NCI-H1092 (cell line): ENCODE measurements around the gene CTBP2.

Experiments used
- DNase-seq: peaks from one replicate; lab custom pipeline; 2025; lab: John Stamatoyannopoulos, UW

Gene CTBP2

GRCh38 chr10:125106586-125106985 is 53.8 kb downstream of the CTBP2 start:
- no peak for DNase-seq

DNA sequence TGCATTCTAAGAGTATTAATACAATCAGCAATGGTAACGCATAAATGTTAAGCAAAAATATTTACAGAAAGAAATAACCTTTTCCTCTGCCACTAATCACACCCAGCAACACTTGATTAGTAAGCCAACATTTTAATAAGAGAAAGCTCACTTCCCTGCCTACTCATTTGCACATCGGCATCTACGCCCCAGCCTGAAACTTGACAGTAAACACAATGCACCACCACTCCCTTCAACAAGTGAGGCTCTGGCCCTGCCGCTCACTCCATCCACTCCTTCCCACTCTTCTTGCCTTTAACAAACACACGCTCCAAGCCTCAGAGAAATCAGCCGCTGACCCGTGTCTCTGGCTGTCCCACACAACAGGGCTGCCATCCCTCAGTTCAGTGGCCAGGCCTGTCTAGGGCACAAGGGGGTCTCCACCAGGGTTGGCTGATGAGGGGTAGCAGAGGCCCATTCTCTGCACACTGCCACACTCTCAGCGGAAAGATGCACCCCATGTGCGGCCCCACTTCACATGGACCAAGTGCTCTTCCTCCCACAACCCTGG is 54.6 kb downstream of the CTBP2 start:
- DNase-seq: no peak

- DNase-seq: no peak
Measured at GRCh38 chr10:125105155-125105554, 55.2 kb downstream of the CTBP2 start.

GRCh38 chr10:125104559-125104958 is 55.8 kb downstream of the CTBP2 start:
- no peak for DNase-seq

- DNase-seq: no peak
Measured at GRCh38 chr10:125103924-125104323, 56.4 kb downstream of the CTBP2 start.

- no peak for DNase-seq
Measured at GRCh38 chr10:125103466-125103865, 56.9 kb downstream of the CTBP2 start.

GRCh38 chr10:125102821-125103220 is 57.5 kb downstream of the CTBP2 start:
- no peak for DNase-seq

GRCh38 chr10:125102246-125102645 is 58.1 kb downstream of the CTBP2 start:
- no peak for DNase-seq

DNA sequence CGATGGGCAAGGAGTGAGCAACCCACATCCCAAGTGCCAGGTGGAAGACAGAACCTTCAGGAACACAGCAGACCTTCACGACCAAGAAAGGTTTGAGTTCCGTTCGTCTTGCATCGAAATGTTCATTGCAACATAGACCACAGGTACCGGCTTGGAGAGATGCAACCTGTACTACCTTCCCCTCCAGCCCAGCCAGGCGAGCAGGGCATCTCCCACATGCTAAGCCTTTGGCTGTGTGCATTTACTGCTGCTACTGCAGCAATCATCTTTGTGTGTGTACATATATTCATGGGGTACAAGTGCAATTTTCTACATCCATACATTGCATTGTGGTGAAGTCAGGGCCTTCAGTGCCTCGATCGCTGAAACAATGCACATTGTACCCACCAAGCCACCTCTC is 58.8 kb downstream of the CTBP2 start:
- DNase-seq: no peak

GRCh38 chr10:125101049-125101448 is 59.3 kb downstream of the CTBP2 start:
- no peak for DNase-seq

- DNase-seq: no peak
Measured at GRCh38 chr10:125097409-125098070, 62.8 kb downstream of the CTBP2 start.

DNA sequence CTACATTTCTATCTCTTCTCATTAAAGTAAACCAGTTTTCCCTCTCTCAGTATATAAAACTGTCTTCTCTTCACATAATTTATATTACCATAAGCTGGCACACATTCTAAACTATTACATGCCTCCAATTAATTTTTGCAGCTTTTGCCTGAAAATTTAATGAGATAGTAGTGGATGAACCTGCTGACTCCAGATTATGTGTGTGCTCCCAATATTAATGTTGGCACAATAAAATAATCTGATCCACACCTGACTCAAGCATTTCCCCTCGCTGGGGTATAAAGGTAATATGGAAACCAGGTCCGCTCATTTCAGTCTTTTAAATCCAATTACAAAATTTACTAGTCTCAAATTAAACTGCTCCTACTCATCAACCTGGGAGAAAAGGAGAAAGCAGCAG is 63.4 kb downstream of the CTBP2 start:
- no peak for DNase-seq

GRCh38 chr10:125096371-125096770 is 64.0 kb downstream of the CTBP2 start:
- no peak for DNase-seq

DNA sequence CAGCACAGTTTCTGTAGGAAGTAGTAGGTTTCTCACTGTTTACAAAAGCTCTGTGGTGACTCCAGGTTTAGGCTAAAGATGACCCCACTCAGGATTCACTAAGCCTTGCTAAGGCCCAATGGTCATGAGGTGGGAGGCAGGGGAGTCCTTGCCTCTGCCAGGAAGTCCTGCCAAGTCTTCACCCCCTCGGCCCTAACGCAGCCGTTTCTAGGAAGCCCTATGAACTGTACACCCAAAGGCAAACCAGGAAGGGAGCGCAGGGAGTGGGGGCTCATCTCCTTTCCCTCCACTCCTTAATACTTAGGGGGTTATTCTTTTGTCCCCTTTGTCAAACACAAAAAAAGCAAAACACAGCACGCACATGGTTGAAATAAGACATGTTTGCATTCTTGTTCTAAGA is 64.6 kb downstream of the CTBP2 start:
- no peak for DNase-seq

GRCh38 chr10:125095228-125095627 is 65.1 kb downstream of the CTBP2 start:
- no peak for DNase-seq

DNA sequence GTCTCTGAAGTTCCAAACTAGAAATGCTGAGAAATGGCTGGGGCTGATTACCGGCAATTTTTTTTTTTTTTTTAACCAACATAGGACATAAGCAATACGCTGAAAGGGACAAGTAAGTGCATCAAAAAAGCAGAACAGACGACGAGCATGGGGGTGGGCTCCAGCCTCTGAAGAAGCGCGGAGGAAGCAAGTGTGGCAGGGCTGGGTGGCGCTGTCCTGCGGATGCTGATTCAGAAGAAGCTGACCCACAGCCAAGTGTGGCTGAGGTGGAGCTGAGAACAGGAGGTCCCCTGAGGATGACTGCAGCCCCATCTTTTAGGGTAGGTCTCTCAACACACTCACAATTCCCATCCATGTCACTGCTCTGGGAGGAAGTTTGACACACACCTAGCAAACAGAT is 65.6 kb downstream of the CTBP2 start:
- no peak for DNase-seq

- no peak for DNase-seq
Measured at GRCh38 chr10:125093974-125094705, 66.2 kb downstream of the CTBP2 start.

- DNase-seq: no peak
Measured at GRCh38 chr10:125093199-125093973, 67.0 kb downstream of the CTBP2 start.

GRCh38 chr10:125092564-125093031 is 67.8 kb downstream of the CTBP2 start:
- DNase-seq: no peak

- no peak for DNase-seq
Measured at GRCh38 chr10:125091891-125092290, 68.5 kb downstream of the CTBP2 start.

DNA sequence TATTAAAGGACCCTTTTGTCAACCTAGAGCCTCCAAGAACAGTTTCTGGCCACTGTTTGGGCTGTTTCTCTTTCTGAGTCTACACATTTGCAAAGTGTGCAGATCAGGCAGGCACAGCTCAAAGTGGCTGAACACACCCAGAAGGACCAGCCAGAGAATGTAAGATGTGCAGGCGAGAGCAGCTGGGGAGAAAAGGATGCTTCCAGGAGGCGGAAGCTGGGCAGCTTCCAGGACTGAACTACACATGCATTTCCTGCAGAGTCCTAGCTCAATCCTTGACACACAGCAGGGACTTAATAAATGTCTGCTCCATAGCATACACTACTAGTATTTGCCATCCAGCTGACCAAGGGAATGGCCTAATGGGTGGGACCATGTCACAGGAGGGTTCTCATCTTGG is 70.9 kb downstream of the CTBP2 start:
- no peak for DNase-seq

DNA sequence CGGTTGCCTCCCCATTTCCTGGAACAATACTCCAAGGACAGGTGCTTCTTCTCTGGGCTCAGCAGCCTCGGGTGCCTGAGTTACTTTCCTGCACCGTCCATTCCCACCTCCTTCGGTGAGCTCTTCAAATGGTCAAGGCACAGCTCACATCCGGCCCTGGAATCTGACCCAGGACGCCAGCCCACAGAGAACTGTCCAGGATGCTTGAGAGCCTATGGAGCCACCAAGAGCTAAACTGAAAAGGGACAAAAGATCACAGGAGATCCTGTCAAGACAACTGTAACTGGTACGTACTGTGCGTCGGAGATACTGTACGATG is 72.5 kb downstream of the CTBP2 start:
- DNase-seq: no peak
